Thoracic aorta (tissue), 2 donors: ENCODE data around the gene SLC30A4. TPM values are rescaled to one million over a fixed set of nuclear protein-coding genes. Genes with fewer than 3 reads are reported as not detected.
"Not testable (repeated sequence)": the region's sequence is repeated elsewhere in the genome, so short reads cannot be mapped to it uniquely, and the experiment has no call there.

Experiments
- ATAC-seq: fragments of 150-250 bp; one replicate; pipeline ENCODE4 v1.8.0; 2017; ENCODE audit warnings: low read depth; ENCODE audit not compliant: insufficient number of reproducible peaks, low FRiP score
- DNase-seq: peaks from one replicate; pipeline ENCODE4 v3.0.0-alpha.2; 2020; ENCODE audit warnings: low spot score
- H3K27ac ChIP-seq, 2 donors: fragments of 200-600 bp; sonication (generic); 1 replicate in 1 of 2; 2 replicates in 1 of 2; pipeline ENCODE4 v1.5.1; 2016; ENCODE audit warnings: mild to moderate bottlenecking in 2 of 2, moderate library complexity in 2 of 2
- H3K27me3 ChIP-seq: fragments of 200-600 bp; sonication (generic); replicated peaks from 2 replicates; pipeline ENCODE4 v1.6.0; 2016; ENCODE audit warnings: mild to moderate bottlenecking; ENCODE audit not compliant: insufficient read depth
- H3K36me3 ChIP-seq: fragments of 200-600 bp; sonication (generic); one replicate; pipeline ENCODE4 v1.5.1; 2016
- H3K4me1 ChIP-seq, 2 donors: fragments of 200-600 bp; sonication (generic); 1 replicate in 1 of 2; 2 replicates in 1 of 2; pipeline versions ENCODE4 v1.5.1 to v1.6.0; 2016; ENCODE audit warnings: low read depth in 2 of 2, mild to moderate bottlenecking in 1 of 2; ENCODE audit not compliant: control insufficient read depth in 1 of 2
- H3K4me3 ChIP-seq: fragments of 200-600 bp; sonication (generic); 2 replicates; pipeline ENCODE4 v1.5.1; 2016; ENCODE audit warnings: mild to moderate bottlenecking
- H3K9me3 ChIP-seq: fragments of 200-600 bp; sonication (generic); 2 replicates; pipeline ENCODE4 v1.5.1; 2016
- total RNA-seq, 2 donors: library from RNA; depleted of rRNA; stranded (reverse); fragments of >200 nt; gene quantifications; one replicate each; pipeline versions ENCODE4 v1.1.0 to v1.2.3, GENCODE V29; 2016
- TF ChIP-seq, protein P1 (sequence below): fragments of 200-600 bp; sonication (generic); IDR thresholded peaks from one replicate; pipeline ENCODE4 v1.5.1; 2019; ENCODE audit warnings: antibody characterized with exemption

SLC30A4 gene
- total RNA-seq, 2 donors from 2014 or later: 6.5 to 11.1 TPM

DNA sequence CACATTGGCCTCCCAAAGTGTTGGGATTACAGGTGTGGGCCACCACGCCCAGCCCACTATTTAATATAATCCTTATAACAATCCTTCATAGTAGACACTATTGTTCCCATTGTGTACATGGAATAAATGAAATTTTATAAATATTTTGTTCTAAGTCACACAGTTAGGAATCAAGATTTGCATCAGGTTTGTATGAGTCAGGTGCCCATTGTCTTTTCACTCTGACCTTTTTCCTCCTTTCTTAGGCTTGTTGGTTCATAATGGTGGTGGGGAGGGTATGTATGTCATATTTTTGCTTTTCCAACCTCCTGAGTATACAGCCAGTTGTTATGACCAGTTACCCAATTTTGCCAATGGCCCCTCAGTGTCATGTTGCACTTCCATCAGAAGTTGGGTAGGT lies 18.0 kb upstream of the SLC30A4 start:
- Histone ChIP-seq H3K9me3 (no peaks in the 10 kb centered on the region), H3K4me1 (no peaks in the 10 kb centered on the region), H3K27ac (no peak overlapping the region), H3K36me3 (no peaks in the 10 kb centered on the region), H3K27me3 (no peaks in the 10 kb centered on the region), H3K4me3 (no peak overlapping the region)
- TF ChIP-seq, protein P1, sequence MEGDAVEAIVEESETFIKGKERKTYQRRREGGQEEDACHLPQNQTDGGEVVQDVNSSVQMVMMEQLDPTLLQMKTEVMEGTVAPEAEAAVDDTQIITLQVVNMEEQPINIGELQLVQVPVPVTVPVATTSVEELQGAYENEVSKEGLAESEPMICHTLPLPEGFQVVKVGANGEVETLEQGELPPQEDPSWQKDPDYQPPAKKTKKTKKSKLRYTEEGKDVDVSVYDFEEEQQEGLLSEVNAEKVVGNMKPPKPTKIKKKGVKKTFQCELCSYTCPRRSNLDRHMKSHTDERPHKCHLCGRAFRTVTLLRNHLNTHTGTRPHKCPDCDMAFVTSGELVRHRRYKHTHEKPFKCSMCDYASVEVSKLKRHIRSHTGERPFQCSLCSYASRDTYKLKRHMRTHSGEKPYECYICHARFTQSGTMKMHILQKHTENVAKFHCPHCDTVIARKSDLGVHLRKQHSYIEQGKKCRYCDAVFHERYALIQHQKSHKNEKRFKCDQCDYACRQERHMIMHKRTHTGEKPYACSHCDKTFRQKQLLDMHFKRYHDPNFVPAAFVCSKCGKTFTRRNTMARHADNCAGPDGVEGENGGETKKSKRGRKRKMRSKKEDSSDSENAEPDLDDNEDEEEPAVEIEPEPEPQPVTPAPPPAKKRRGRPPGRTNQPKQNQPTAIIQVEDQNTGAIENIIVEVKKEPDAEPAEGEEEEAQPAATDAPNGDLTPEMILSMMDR: no peak
- no peak for DNase-seq
- ATAC-seq: no peak

DNA sequence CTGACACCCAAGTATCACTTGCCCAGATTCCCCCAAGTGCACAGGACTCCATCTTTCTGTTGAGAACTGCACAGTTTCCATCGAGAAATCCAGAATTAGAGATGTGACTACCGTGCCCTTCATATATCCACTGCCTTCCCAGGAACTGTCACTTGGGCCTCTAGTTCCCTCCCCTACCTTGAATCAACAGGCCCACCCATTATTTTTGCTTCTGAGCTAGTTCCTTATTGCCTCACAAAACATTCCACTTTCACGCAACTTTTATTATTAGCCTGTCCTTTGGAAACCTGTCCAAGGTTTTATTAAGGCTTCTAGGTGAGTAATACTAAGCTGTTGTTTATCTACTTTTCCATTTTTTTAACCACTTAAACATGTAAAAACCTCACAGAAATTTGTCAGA lies 17.1 kb upstream of the SLC30A4 start:
- H3K4me1 ChIP-seq: no peaks in the 10 kb centered on the region
- no peak overlapping the region for H3K4me3 ChIP-seq
- no peaks in the 10 kb centered on the region for H3K27me3 ChIP-seq
- ATAC-seq (no peak), DNase-seq (no peak)
- no peak overlapping the region for H3K27ac ChIP-seq
- H3K9me3 ChIP-seq: no peaks in the 10 kb centered on the region
- TF ChIP-seq, protein P1: no peak
- no peaks in the 10 kb centered on the region for H3K36me3 ChIP-seq

DNA sequence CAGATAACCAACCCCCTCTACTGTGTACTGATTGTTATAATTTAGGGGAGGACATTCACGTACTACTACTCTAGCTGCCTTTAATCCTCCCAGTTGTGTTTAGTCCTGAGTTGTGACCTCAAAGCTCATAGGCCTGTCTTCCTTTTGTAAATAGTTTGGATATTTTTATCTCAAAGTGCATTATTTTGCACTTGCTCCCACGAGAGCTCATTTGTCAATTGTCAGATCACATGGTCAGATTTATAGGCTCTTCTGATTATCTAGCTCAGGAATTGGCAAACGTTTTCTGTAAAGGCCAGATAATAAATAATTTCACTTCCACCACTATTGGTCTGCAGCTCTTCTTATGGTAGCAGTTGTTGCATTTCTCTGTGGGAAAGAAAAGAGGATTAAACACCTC lies 14.4 kb upstream of the SLC30A4 start:
- Histone ChIP-seq H3K36me3 (no peaks in the 10 kb centered on the region), H3K27ac (no peak overlapping the region), H3K9me3 (no peaks in the 10 kb centered on the region), H3K4me1 (no peaks in the 10 kb centered on the region), H3K4me3 (no peak overlapping the region), H3K27me3 (no peaks in the 10 kb centered on the region)
- no peak for DNase-seq
- TF ChIP-seq, protein P1: no peak
- no peak for ATAC-seq

DNA sequence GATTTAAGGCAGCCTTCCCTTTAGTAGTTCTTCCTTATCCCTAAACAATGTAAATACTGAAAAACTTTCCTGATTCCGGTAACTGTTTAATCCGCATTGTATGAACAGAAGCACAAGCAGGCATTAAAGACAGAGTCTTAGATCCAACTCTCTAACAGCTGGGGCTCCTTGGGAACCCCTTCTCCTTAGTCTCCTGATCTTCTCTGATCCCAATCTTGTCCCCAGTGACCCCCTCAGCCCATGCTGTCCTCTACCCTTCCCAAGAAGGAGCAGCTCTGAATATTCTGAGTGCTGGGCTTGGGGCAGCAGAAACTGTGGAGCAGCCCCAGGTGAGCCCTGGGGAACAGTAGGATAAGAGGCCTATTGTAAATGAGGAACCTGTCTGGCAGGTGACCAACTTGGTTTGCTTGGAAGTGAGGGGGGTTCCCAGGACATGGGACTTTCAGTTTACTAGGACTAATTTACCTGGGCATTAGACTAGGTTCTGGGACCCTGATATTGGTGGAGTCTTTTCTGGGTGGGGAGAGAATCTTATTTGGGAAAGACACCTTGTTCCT lies 13.0 kb upstream of the SLC30A4 start:
- TF ChIP-seq, protein P1: no peak
- ATAC-seq: no peak
- Histone ChIP-seq H3K27me3 (no peaks in the 10 kb centered on the region), H3K27ac (no peak overlapping the region), H3K9me3 (no peaks in the 10 kb centered on the region), H3K4me3 (no peak overlapping the region), H3K4me1 (no peaks in the 10 kb centered on the region), H3K36me3 (no peaks in the 10 kb centered on the region)
- no peak for DNase-seq

DNA sequence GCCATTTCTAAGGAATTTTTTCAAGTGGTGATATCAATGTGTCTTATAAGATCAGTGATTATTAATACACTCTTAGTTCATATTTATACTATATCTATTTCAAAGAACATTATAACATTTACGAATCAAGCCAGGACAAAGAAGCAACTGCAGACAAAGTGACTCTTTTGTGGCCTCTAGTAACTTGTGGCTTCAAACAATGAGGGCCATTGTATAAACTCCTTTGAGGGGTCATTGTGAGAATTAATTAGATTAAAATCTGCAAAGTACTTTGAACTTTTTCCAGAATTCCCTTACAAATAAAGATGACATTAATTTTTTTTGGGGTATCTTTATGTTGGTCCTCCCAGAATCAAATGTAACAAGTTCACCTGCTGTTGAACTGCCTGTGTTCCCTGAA lies 12.3 kb upstream of the SLC30A4 start:
- H3K27me3 ChIP-seq: no peaks in the 10 kb centered on the region

DNA sequence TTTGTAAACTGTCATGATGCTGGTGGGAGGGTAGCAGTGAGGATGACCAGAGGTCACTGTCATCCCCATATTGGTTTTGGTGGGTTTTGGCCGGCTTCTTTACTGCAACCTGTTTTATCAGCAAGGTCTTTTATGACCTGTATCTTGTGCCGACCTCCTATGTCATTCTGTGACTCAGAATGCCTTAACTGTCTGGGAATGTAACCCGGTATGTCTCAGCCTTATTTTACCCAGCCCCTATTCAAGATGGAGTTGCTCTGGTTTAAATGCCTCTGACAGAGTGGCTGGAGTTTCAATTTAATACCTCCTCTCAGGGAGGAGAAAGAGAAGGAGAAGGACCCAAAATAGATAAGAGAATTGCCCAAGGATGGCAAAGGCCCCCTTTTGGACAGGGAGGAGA lies 10.3 kb upstream of the SLC30A4 start:
- H3K9me3 ChIP-seq, H3K27me3 ChIP-seq, DNase-seq, H3K4me3 ChIP-seq, H3K27ac ChIP-seq, H3K36me3 ChIP-seq, H3K4me1 ChIP-seq, ATAC-seq: not testable (repeated sequence)

More for the DNA sequence above, 12.3 kb upstream of the SLC30A4 start:
- no peaks in the 10 kb centered on the region for H3K4me1 ChIP-seq
- no peaks in the 10 kb centered on the region for H3K9me3 ChIP-seq
- H3K27ac ChIP-seq: no peak overlapping the region
- ATAC-seq (no peak), DNase-seq (no peak)
- H3K4me3 ChIP-seq: no peak overlapping the region
- no peaks in the 10 kb centered on the region for H3K36me3 ChIP-seq
- TF ChIP-seq, protein P1: no peak
